ENCODE measurements around the gene FAM193B. TPM values are rescaled to one million over a fixed set of nuclear protein-coding genes. Genes with fewer than 3 reads are reported as not detected.

The FAM193B gene
- total and polyA plus RNA-seq, 9 of the 15 experiments (the other 6 are each of a cell fraction or from before 2014, with no cell fraction given) = 4.4 to 76.4 (median 37.3) TPM

DNA sequence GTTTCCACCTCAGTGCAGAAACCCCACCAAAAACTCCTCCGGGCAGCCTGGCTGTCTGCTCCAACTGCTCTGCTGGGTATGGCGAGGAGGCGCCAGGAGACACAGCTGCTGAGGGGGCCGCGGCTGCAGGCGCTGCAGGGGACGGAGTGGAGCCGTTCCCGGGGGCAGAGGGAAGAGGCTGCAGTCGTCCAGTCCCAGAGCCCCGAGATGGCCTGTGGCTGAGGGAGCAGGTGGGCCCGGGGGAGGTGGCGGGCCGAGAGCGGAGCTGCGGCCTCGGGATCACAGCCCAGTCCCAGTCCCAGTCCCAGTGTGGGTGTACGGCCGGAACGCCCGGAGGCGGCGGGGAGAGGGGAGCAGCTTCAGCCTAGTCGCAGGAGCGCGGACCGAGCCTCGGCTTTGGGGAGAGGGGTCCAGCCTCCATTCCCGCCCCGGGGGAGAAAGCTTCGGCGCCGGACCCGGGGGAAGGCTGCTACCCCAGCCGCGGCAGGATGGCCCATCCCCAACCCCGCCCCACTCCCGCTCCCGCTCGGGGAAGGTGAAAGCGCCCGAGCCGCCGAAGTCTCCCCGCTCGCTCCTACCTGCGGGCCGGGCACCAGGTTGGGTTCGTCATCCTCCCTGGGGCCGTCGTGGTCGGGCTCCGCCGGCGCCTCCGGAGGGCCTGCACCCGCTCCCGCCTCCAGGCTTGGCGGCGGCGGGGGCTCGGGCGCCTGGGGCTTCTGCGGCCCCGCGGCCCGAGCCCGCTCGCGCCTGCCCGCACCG lies 513 bp downstream of the FAM193B start (continued):
- TF ChIP-seq, protein P1, sequence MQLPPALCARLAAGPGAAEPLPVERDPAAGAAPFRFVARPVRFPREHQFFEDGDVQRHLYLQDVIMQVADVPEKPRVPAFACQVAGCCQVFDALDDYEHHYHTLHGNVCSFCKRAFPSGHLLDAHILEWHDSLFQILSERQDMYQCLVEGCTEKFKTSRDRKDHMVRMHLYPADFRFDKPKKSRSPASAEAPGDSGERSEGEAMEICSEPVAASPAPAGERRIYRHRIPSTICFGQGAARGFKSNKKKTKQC (CRISPR knock-in tag; IDR thresholded peaks at IDR 0.05) = peak; percentile 51; the same call in 1 of the 2 replicates
- TF ChIP-seq KDM5B (IDR thresholded peaks at IDR 0.05; ENCODE audit: insufficient replicate concordance, low read depth, low read length) (peak; percentile 32), ZBTB7A (IDR thresholded peaks at IDR 0.05; ENCODE audit: borderline replicate concordance, control insufficient read depth, low read depth, low read length) (peak; percentile 19; the same call in 1 of the 2 replicates), CREB1 (IDR thresholded peaks at IDR 0.05) (no peak), CREB1 (CRISPR knock-in tag; IDR thresholded peaks at IDR 0.05) (0 out of 2 replicates have a peak, but pooled peaks have one; percentile 44), CHD1 (IDR thresholded peaks at IDR 0.05; ENCODE audit: low read length) (peak; percentile 1), ZNF445 (CRISPR knock-in tag; IDR thresholded peaks at IDR 0.05; ENCODE audit: low read depth) (no peak), RBM39 (optimal IDR thresholded peaks at IDR 0.05; ENCODE audit: low read depth, low read length) (no peak), POLR3G (IDR thresholded peaks at IDR 0.05; ENCODE audit: extremely low read depth, insufficient read length, insufficient replicate concordance) (no peak)
- TF ChIP-seq, protein P2, sequence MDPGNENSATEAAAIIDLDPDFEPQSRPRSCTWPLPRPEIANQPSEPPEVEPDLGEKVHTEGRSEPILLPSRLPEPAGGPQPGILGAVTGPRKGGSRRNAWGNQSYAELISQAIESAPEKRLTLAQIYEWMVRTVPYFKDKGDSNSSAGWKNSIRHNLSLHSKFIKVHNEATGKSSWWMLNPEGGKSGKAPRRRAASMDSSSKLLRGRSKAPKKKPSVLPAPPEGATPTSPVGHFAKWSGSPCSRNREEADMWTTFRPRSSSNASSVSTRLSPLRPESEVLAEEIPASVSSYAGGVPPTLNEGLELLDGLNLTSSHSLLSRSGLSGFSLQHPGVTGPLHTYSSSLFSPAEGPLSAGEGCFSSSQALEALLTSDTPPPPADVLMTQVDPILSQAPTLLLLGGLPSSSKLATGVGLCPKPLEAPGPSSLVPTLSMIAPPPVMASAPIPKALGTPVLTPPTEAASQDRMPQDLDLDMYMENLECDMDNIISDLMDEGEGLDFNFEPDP (CRISPR knock-in tag; IDR thresholded peaks at IDR 0.05) = no peak
- TF ChIP-seq, protein P3, sequence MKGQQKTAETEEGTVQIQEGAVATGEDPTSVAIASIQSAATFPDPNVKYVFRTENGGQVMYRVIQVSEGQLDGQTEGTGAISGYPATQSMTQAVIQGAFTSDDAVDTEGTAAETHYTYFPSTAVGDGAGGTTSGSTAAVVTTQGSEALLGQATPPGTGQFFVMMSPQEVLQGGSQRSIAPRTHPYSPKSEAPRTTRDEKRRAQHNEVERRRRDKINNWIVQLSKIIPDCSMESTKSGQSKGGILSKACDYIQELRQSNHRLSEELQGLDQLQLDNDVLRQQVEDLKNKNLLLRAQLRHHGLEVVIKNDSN (CRISPR knock-in tag; IDR thresholded peaks at IDR 0.05) = no peak
- TF ChIP-seq, protein P4, sequence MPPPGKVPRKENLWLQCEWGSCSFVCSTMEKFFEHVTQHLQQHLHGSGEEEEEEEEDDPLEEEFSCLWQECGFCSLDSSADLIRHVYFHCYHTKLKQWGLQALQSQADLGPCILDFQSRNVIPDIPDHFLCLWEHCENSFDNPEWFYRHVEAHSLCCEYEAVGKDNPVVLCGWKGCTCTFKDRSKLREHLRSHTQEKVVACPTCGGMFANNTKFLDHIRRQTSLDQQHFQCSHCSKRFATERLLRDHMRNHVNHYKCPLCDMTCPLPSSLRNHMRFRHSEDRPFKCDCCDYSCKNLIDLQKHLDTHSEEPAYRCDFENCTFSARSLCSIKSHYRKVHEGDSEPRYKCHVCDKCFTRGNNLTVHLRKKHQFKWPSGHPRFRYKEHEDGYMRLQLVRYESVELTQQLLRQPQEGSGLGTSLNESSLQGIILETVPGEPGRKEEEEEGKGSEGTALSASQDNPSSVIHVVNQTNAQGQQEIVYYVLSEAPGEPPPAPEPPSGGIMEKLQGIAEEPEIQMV (tag; conservative IDR thresholded peaks at IDR 0.05; ENCODE audit: low read depth) = peak; percentile 91
- TF ChIP-seq, protein P5, sequence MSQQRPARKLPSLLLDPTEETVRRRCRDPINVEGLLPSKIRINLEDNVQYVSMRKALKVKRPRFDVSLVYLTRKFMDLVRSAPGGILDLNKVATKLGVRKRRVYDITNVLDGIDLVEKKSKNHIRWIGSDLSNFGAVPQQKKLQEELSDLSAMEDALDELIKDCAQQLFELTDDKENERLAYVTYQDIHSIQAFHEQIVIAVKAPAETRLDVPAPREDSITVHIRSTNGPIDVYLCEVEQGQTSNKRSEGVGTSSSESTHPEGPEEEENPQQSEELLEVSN (IDR thresholded peaks at IDR 0.05; ENCODE audit: borderline replicate concordance in 1 of 2, extremely low read depth in 1 of 2, insufficient read depth in 1 of 2, insufficient read length in 1 of 2, low read depth in 1 of 2, low read length in 1 of 2, poor library complexity in 1 of 2, severe bottlenecking in 1 of 2) = peak in 1 of 2 experiments; percentile 62
- TF ChIP-seq, protein P6, sequence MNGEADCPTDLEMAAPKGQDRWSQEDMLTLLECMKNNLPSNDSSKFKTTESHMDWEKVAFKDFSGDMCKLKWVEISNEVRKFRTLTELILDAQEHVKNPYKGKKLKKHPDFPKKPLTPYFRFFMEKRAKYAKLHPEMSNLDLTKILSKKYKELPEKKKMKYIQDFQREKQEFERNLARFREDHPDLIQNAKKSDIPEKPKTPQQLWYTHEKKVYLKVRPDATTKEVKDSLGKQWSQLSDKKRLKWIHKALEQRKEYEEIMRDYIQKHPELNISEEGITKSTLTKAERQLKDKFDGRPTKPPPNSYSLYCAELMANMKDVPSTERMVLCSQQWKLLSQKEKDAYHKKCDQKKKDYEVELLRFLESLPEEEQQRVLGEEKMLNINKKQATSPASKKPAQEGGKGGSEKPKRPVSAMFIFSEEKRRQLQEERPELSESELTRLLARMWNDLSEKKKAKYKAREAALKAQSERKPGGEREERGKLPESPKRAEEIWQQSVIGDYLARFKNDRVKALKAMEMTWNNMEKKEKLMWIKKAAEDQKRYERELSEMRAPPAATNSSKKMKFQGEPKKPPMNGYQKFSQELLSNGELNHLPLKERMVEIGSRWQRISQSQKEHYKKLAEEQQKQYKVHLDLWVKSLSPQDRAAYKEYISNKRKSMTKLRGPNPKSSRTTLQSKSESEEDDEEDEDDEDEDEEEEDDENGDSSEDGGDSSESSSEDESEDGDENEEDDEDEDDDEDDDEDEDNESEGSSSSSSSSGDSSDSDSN (IDR thresholded peaks at IDR 0.05; ENCODE audit: borderline replicate concordance in 1 of 2, low read depth in 2 of 2, low read length in 2 of 2) = 0 out of 4 replicates have a peak, but pooled peaks of 1 of the 2 experiments have one; percentile 24

Measured in K562 (cell line).